GM21529 (cell line): ENCODE results near the gene SUGCT.

Source experiments
- ATAC-seq: cut with Tn5 transposase; IDR thresholded peaks from one replicate; pipeline ENCODE4 v1.9.1; 2021; ENCODE audit not compliant: unreplicated experiment

SUGCT gene

DNA sequence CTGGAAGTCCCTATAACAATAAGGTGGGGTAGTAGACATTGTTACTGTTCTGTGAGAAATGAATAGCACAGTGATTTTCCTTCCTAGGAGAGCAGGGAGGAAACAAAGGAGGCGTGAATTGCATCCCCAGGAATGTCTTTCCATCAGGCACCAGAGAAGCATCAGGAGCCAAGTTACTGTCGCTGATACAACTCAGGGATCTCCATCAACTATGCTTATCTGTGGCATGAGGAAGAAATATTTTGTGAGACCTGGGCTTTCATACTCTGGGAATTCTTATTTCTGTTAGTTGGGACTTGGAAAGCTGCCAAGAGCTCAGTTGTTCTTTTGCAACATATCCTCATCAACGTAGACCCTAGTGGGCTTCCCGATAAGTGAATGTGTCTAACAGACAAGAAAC, 622.3 kb downstream of the SUGCT start:
- ATAC-seq: no peak

DNA sequence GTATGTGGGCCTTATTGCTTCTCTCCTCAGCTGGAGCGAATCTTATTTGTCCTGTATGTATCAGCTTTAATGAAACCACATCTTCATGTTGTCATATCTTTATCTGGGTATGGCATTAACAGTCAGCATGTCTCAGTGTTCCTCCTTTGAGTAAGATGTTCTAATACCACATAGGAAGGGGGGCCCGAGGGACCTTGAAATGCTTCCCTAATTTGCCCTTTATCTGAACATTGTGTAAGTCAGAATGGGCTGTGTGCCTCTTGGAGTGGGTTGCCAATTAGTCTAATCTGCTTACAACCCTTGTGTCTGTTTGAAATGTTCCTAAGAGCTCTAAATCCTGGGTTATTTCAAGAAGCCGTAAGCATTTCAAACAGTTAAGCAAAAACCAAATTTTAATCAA, 623.8 kb downstream of the SUGCT start:
- ATAC-seq: no peak

GRCh38 chr7:40760293-40760964, 625.6 kb downstream of the SUGCT start:
- no peak for ATAC-seq

DNA sequence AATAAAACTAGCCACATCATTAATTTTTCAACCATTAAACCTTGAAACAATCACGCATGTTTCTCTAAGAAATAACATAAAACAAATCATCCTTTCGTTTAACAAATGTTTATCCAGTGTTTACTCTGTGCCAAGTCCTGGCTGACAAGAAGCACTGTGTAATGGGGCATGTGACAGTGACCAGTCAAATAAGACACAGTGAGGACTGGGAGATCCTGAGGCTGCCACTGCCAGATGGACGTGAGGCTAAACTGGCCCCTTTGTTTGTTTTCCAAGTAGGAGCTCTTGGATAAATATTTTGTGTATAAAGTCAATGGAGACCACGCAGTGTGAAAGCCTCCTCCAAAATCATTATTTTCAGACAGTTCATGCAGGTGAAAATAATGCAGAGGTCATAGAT, 626.2 kb downstream of the SUGCT start:
- ATAC-seq: no peak

GRCh38 chr7:40761762-40762560, 627.2 kb downstream of the SUGCT start:
- no peak for ATAC-seq

DNA sequence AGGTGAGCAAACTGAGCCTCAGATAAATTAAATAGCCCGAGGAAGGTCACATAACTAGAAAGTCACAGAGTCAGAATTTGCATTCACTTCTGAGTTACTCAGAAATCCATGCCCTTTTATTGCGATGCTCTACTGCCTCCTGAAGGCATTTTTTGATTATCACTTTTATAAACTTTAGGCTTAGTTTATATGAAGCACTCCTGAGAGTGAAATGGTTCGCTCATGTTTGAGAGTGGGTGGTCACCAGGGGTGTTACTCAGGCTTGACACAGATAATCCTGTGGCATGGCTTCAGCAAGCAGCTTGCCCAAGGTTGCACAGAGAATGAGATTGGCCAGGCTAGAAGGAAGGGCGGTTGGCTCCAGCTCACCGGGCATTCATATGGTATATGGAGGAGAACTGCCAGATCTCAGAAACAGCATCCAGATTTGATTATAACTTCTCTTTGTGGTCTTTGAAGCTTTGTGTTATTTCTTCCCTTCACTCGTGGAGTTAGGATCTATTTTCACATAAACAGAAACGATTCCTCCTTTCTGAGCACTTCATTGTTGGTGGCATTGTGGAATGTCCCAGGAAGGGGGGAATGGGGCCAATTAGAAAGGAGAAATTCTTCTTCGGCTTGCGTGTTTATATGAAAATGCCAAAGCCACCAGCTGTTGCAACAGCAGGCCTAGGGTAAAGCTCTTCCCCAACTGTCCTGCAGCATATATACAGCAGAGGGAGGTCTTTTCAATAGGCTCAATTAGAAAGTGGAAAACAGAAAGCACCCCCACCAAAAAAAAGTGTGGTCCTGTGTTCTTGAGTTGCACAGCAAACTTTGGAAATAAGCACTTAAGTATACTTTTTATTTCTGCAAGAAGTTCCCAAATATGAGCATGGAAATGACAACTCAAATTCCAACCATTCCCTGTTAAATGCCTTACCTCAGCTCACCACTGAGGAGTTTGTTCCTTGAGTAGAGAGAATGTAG, 628.8 kb downstream of the SUGCT start:
- no peak for ATAC-seq

GRCh38 chr7:40765639-40766038, 630.8 kb downstream of the SUGCT start:
- no peak for ATAC-seq

- ATAC-seq: no peak
Observed at GRCh38 chr7:40772096-40772495, 637.3 kb downstream of the SUGCT start.

- ATAC-seq: no peak
Observed at GRCh38 chr7:40773656-40774055, 638.9 kb downstream of the SUGCT start.

- ATAC-seq: no peak
Observed at GRCh38 chr7:40775877-40776276, 641.1 kb downstream of the SUGCT start.

DNA sequence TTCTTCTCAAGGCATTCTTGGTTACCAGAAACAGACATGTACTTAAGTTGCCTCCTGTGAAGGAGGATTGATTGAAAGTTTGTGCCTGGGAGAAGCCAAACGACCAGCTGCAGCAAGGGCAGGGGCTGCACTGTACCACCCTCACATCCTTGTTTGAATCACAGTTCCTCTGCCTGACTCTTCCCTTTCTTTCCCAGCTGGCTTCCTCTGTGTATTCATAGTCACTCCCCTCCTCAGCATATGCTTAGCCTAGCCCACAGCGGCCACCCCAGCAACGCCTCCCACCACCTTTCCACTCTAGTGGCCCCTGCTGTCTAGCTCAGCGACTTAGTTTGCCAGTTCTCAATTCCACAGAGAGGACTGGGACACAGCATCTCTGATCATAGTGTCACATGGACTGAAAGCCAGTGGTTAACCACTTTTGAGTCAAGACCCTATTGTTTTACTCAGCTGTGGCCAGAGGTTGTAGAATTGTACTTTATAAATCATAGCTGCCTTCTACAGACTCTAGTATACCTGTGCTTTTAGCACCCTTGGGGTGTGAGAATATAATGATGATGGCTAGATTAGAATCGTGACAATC, 643.0 kb downstream of the SUGCT start:
- no peak for ATAC-seq

DNA sequence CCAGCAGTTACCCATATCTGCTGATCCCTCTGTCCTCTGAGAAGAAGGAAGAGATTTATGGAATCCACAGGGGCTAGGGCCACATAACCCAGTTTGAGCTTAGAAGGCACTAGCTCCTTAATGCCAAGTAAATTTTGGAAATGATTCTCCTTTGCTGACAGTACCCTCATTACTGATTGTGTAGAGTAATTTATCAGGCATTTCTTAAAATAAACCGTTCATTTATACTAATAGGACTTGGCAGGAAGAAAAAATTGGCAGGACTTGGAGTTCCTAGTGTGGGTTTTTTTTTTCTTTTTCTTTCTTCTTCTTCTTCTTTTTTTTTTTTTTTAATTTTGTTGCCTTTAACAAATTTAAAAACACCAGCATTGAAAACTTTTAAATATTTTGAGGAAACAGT, 645.7 kb downstream of the SUGCT start:
- no peak for ATAC-seq

GRCh38 chr7:40782836-40783235, 648.0 kb downstream of the SUGCT start:
- ATAC-seq: no peak

GRCh38 chr7:40784176-40784575, 649.4 kb downstream of the SUGCT start:
- no peak for ATAC-seq

GRCh38 chr7:40786909-40787308, 652.1 kb downstream of the SUGCT start:
- no peak for ATAC-seq

DNA sequence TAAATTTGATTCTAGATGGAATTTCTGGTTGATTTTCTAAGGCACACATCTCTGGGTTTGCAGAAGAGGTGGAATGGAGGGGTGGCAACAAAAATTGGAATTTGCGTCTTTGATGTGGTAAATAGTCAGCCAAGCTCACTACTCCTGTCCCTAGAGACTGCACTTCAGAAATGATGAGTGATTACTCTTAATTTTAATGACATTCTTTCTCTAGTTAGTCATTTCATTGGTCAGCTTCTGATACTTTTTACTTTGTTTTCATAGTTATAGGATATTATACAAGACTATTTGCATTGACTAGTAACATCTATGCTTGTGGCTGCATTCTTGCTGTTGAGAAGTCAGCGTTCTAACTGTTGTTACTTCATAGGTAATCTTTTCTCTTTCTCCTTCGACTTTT, 658.3 kb downstream of the SUGCT start:
- no peak for ATAC-seq

DNA sequence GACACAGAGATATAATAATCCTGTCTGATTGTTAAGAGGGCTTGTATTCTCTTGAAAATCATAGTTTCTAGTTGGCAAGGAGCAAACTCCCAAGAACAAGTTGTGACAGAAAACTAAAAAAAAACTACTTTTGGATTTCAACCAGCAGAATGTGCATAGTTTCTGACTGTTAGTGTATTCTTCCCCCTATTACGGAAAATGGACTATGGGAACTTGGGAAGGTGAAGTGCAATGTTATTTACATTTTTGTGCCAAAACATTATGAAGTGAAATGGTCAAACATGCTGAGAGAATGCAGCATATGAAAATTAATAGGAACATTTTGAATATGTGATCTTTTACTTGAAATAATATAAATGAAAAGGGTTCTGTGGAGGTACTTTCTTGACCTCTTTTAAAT, 660.8 kb downstream of the SUGCT start:
- ATAC-seq: no peak

DNA sequence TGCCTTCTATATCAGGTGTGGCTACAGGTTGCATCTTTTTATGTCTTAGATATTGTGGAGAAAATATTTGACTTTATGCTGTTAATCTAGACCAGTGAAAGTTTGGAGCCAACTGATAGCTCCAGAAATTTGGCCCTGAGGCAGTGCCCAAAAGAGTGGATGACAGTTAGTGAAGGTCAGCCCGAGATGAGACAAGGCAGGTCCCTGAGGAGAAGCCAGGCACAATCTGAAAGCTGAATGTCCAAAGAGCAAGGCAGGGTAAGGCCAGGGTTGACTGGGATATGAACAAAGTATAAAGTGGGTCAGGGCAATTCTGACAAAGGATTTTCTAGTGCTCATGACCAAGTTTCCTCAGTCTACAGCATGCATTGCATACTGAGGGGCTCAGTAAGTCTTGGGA, 661.9 kb downstream of the SUGCT start:
- ATAC-seq: no peak

- no peak for ATAC-seq
Observed at GRCh38 chr7:40798613-40799012, 663.8 kb downstream of the SUGCT start.

GRCh38 chr7:40799493-40800403, 664.9 kb downstream of the SUGCT start:
- ATAC-seq: no peak
